GM19397 (cell line): ENCODE measurements around the gene TPP2.

Experiments used
- ATAC-seq: cut with Tn5 transposase; IDR thresholded peaks from one replicate; pipeline ENCODE4 v1.9.1; 2021; ENCODE audit warnings: mild to moderate bottlenecking, moderate library complexity; ENCODE audit not compliant: unreplicated experiment

Gene TPP2

GRCh38 chr13:102596147-102597028 lies at the start of gene TPP2:
TPP2 (plus strand) TSS chr13:102596986; CDS start chr13:102597039, 53 bp downstream.
- ATAC-seq = peak; percentile 83

DNA sequence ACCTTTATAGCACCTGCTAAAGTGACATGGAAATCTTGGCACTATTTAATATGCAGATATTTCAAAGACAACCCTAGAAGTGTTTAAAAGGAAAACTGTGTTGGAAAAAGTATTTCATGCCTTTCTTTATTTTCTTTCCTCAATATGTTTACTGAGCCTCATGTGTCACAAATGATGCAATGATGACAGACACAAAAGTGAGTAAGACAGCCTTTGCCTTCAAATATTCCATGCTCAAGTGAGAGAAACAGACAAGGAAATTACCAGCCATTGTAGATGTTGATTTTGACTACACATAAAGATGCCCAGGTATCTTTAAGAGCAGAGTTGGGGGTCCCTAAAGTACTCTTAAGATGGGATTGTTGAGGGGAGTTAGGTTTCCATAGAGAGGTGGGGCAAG lies 48.0 kb upstream of the TPP2 start:
- no peak for ATAC-seq

DNA sequence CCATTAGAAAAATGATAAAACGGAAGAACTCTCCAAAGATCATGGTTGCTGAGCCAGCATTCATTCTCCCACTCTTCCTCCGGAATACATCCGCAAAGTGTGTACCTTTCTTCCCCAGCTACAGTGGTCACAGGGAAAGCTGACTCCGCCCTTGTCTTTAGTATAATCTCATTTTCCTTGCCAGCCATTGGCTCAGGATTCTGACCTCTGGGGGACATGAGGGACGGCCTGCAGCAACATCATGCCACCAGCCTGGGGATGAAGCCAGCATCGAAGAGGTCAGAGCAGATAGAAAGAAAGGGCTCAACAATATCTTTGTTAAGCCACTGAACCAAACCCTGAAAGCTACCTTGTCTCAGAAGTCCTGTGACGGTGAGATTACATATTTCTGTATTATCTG lies 46.3 kb upstream of the TPP2 start:
- no peak for ATAC-seq

DNA sequence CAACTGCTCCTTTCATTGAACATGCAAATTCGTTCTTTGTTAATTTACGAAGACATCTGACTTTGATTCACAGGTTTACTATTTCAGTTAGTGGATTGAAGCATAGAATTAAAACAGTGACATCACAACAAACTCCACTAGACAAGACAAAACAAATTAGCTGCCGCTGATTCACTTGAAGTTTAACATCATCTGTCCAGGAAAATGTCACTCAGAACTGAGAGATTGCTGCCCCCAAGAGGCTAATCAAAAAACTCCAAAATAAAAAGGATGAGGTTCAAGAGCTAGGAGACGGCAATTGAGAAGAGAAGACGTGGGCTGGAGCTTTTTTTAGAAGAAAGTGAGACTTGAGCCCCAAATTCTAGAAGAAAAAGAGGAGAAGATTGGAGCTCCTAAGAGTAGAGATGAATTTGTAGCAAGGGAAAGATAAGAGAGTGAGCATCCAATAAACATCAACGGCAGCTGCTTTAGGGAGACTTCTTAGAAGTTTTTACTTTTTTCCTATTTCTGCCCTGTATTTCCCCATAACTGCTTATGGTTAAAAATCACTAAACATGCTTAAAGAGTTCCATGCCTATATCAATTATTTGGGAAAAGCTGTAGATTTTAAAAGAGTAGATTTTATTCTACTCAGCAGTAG lies 40.8 kb upstream of the TPP2 start:
- no peak for ATAC-seq

DNA sequence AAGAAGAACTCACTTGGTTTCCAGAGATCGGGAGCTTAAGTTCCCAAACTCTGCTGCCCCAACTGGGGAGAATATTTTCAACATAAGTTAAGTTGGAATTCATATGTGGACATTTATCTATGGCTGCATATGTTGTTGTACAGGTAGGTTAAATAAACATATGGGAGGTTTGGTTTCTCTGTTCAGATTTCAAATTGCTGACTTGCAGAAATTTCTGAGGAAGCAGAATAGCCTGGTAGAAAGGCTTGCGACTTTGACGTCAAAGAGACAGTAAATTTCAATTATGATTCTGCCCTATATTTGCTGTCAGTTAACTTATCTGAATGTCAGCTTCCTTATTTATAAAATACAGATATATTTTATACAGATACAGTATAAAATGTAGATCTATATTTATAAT lies 40.0 kb upstream of the TPP2 start:
- ATAC-seq = no peak

DNA sequence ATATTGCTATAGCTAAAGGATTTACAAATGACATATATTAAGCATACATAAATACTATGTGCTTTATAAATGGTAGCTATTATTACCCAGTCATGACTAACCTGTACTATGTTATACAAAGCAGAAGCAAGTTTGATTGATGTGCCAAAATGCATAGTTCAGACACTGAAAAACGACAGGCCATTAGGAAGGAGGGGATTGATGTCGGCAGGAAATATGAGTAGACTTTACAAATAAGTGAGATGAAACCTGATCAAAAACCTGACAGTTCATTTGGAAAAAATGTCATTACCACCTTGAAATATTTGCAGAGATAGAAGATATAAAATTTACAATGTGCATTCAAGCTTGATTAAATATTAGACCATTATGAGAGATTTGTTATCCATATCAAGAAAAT lies 38.8 kb upstream of the TPP2 start:
- ATAC-seq = no peak

GRCh38 chr13:102561933-102562332 lies 34.9 kb upstream of the TPP2 start:
- ATAC-seq = no peak

GRCh38 chr13:102563267-102563666 lies 33.5 kb upstream of the TPP2 start:
- no peak for ATAC-seq

DNA sequence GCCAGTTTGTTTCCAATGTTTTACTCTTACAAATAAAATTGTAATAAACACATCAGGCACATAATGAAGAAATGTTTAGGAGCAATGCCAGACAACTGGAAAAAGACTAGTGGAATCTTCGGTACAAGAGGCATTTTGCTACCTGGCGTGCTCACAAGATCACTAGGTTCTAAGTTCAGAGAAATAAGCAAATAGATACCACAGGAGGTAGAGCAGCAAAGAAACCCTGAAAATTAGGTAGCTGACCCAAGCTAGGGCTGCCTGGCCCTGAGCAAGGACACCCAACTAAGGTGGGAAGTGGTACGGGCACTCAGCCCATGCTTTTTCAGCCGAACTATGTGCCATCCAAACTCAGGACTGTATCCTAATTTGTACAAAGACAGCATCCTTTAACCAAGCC lies 32.2 kb upstream of the TPP2 start:
- ATAC-seq = no peak

GRCh38 chr13:102566513-102566912 lies 30.3 kb upstream of the TPP2 start:
- no peak for ATAC-seq

GRCh38 chr13:102567857-102568256 lies 28.9 kb upstream of the TPP2 start:
- ATAC-seq = no peak

- no peak for ATAC-seq
Observed at GRCh38 chr13:102569488-102569887, 27.3 kb upstream of the TPP2 start.

DNA sequence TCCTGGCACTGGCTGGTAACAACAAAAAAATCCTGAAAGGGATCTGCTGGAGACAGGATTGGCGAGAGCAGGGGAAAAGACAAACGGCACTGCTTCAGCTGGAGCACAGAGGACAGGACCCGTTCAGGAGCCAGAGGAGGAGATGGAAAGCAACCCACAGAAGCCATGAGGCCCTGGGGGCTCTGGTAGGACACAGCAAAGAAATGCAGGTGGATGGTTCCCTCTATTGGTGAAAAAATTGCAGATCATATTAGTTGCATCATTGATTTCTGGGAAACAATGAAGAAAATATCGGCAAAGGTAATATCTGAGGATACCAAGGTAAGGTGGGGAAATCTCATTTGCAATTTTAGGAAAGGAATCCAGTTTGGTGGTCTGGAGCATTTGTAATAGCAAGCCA lies 25.7 kb upstream of the TPP2 start:
- no peak for ATAC-seq

DNA sequence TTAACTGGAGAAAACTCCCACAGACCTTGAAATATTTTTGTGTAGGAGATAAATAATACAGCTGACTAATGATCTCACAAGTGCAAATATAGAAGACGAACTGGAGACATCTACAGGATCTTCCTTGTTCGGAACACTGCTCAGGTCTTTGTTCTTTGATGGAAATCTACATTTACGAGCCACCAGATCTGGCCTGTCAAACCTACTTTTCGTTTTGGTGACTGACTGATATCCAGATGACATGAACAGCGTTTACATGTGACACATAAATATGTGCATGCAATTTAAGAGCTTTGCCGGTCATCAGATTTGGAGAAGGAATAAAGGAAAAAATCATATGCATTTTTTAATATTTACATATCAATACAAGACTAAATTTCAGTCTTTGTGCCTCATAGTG lies 24.5 kb upstream of the TPP2 start:
- ATAC-seq = no peak

GRCh38 chr13:102580552-102581169 lies 16.1 kb upstream of the TPP2 start:
- ATAC-seq = peak; percentile 51

DNA sequence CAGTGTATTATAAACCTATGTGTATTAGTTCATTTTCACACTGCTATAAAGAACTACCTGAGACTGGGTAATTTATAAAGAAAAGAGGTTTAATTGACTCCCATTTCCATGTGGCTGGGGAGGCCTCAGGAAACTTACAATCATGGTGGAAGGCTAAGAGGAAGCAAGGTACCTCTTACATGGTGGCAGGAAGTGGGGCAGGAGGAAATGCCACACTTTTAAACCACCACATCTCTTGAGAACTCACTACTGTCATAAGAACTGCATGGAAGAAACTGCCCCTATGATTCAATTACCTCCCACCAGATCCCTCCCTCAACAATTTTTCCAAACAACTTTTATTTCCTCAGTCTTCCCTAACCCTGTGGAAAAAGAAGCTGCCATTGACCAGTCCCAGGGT lies 14.5 kb upstream of the TPP2 start:
- no peak for ATAC-seq

- ATAC-seq = peak; percentile 53
Observed at GRCh38 chr13:102584434-102584833, 12.4 kb upstream of the TPP2 start.

DNA sequence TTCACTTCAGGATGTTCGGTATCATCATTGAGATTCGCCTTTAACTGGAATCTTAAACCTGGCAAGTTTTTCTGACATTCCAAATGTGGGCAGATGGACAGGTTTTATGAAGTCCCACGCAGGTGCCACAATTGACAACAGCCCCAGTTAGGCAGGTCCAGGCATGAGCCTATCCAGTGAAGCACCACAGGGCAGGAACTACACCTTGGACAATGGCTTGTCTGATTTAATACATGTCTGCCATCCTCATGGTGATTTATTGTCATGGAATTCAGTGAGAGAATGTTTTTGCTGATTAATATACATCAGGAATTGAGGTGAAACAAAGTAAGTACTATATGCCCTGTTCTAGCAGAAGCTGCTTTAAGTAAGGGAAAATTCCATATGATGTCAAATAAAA lies 10.2 kb upstream of the TPP2 start:
- no peak for ATAC-seq

DNA sequence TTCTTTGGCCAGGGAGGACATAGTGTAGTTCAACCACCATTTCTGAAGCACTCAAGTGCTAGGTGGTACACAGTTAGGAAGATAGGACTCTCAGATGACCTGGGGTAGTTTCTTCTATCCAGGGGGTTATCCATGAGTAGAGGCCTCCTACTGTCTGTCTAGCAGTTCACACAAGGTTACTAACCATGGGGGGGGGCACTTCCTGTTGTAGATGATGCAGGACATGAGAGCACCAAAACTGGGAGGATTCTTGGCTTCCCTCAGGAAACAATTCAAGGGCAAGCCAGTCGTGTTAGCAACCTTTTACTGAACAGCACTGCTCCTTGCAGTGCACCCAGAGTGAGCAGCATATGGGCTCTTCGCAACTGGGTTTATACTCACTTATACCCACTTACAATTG lies 8.9 kb upstream of the TPP2 start:
- no peak for ATAC-seq

DNA sequence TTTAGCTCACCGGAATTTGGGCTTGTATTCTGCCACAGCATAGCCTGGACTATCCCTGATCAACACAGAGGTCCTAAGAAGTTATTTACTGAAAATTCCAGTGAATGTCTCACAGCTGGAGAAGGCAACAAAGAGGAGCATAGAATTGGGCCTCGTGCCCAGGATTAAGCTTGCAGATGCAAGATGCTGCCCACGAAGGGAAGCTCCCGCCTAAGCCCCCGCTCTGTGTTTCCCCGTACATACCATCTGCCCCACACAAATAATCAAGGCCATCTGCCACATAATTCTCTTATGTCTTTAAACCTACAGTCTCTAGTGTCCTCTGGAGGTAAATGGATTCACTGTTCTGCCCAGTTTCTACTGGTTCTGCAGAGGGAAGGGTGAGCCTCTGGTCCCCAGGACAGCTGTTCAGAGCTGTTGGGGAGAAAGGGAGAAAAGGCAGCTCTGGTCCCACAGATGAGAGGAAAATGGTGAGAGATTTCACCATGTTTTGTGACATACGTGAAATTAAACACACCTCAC lies 7.4 kb upstream of the TPP2 start:
- no peak for ATAC-seq

DNA sequence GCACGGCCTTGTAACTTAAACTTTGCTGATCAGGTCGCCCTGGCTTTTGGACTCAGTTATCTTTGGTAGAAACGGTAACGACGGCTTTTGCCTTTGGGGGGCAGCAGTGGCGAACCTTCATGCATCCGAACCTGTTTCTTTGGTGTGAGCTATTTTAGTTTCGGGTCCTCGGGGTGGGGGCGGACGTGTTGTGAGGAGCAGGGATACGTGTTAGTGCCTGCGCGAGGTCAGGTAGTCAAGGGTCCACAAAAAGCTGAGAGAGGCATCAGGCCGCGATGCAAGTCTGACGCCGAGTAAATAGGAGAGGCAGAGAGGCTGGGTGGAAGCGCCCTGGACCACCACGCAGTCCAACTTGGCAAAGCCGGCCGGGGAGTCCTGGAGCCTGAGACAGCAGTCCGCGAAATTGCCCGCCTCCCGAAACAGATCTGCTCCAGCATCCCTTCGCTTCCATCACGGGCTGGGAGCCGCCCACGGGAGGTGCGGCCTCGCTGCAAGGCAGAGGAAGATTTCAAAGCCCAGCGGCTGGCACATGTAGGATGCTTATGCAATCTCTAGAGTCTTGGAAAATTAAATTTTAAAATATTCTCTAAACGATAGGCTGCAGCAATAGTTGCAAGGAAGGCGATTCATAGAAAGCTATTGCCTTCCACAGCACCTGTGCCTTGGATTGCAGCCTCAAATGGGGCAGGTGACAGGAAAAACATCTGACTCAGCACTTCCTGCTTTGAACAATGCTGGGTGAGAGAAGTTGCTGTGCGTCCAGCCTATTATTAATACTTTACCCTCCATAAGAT lies 4.6 kb upstream of the TPP2 start:
- peak; percentile 38 for ATAC-seq
